ENCODE measurements around the gene JADE1.

JADE1 gene

GRCh38 chr4:128879283-128879682 lies 69.8 kb downstream of the JADE1 start:
- DNase-seq = no peak

DNA sequence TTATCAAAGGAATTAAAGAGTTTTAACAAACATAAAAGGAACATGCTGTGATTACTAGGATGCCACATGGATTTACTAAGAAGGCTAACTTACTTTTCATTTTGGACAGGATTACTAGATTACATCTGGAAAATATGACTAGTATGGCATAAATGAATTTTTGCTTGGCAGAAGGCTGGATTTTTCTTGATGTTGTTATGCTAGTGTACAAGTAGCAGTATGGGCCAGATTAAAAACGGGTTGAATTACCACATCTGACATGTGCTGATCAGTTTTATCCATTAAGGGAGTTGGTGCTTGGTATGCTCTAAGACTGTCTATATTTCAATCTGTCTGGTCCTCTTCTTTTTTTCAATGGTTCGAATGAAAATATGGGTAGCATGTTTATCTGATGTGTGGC lies 70.5 kb downstream of the JADE1 start:
- DNase-seq = no peak

- DNase-seq = no peak
These were observed 71.2 kb downstream of the JADE1 start for GRCh38 chr4:128880662-128881061.

DNA sequence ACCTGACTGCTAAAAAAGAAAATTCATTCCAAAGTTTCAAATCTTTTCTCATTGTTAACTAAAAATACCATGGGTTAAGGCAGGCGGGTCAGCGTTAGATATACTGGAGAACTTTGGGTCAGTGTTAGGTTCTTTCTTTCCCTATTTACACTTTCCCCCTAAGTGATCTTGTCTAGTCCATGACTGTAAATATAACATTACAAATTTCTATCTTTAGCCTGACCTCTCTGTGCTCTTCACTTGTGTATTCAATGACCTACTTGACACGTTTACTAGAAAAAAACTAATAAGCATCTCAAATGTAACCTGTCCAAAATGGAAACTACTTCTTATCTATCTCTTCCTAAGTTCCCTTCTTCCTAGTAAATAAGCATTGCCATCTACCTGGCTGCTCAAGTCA lies 95.3 kb downstream of the JADE1 start:
- DNase-seq = no peak

DNA sequence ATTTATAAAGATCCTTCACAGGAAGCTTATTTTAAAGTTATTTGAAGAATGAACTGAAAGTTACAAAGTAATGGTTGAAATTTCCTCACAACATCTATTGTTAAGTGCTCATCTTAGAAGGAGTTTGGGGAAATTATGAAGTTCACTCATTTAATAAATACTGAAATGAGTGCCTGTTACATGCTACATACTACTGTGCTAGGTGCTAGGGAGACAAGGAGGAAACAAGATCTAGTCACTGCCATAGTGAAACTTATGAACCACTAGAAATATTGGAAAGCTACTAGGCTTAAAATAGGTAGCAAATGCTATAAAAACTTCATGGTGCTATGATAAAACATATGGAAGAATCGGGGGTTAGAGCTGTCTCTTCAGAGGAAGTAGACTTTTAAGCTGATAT lies 97.1 kb downstream of the JADE1 start:
- no peak for DNase-seq

DNA sequence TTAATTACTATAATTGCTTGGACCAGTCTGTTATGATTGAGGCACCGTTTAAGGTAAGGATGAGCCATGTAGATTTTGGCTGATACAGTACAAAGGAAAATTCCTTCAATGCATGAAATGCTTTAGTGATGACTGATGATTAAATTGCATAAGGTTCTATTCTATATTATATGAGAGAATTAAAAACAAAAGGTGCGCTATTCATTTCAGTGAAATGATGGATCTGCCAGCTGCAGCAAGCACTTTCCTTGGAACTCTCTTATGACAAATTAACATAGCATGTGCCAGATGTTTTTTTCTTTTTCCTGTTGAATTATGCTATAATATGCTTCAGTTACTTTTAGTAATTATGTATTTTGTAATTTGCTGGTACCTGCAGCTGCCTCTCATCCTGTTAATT lies 98.5 kb downstream of the JADE1 start:
- DNase-seq = no peak

- no peak for DNase-seq
These were observed 99.2 kb downstream of the JADE1 start for GRCh38 chr4:128908735-128909134.

GRCh38 chr4:128913228-128913627 lies 103.7 kb downstream of the JADE1 start:
- no peak for DNase-seq

GRCh38 chr4:128915544-128915943 lies 106.0 kb downstream of the JADE1 start:
- no peak for DNase-seq

GRCh38 chr4:128916832-128917231 lies 107.3 kb downstream of the JADE1 start:
- DNase-seq = no peak

GRCh38 chr4:128917781-128918180 lies 108.3 kb downstream of the JADE1 start:
- DNase-seq = no peak

GRCh38 chr4:128921954-128922353 lies 112.5 kb downstream of the JADE1 start:
- no peak for DNase-seq

Measured in NCI-H146 (cell line).